ENCODE measurements around the gene MCF2L. TPM values are rescaled to one million over a fixed set of nuclear protein-coding genes. Genes with fewer than 3 reads are reported as not detected.

MCF2L gene
- total RNA-seq, 4 donors from 2014 or later = 62.1 to 186 (median 91.3) TPM

DNA sequence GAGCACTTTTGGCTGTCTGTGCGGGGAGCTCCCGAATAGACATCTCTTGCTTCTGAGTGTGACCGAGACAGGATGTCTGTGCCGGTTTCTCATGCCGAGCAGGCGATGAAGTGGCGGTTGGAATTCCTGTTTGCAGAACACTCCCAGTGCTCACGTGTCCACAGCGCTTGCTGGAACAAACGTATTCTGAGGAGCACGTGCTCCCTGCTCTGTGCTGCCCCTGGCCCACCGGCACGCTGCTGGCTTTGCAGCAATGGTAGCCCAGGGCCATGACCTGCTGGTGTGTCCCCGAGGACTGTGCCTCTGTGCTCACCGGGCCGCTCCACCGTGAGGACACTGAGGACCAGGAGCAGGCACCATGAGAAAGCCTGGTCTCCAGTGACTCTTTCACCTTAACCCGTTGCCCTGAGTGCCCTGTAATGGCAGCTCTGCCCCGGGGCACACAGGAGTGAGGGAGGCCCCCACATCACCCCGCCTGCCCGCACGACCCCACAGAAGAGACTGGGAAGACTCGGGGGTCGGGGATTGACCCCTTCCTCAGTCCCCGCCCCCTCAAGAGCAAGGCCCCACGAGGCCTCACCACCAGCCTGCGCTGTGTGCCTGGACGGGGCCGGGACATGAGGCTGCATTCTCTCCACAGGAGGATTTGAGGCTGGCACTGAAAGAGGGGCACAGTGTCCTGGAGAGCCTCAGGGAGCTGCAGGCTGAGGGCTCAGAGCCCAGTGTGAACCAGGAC, 96.6 kb downstream of the MCF2L start:
- no peak for DNase-seq
- Histone ChIP-seq H3K9me3 (no peaks in the 10 kb centered on the region), H3K27me3 (no peaks in the 10 kb centered on the region), H3K4me1 (no peaks in the 10 kb centered on the region), H3K36me3 (no peaks in the 10 kb centered on the region), H3K27ac (no peak overlapping the region), H3K4me3 (no peak overlapping the region)
- in situ Hi-C loops (cut with MboI; ENCODE audit: low pct_ligation_motif_present in 1 of 4, low pct_unique_long_range_greater_than_20kb in 1 of 4, low sequenced_read_pairs in 3 of 4) = no loop called here
- WGBS, 2 donors (ENCODE audit: low coverage in 1 of 2) = 90% methylated on average over 29 of the region's 29 CpGs; no CpG with 5 or more reads in 1 of the 2 donors
- TF ChIP-seq, protein P1, sequence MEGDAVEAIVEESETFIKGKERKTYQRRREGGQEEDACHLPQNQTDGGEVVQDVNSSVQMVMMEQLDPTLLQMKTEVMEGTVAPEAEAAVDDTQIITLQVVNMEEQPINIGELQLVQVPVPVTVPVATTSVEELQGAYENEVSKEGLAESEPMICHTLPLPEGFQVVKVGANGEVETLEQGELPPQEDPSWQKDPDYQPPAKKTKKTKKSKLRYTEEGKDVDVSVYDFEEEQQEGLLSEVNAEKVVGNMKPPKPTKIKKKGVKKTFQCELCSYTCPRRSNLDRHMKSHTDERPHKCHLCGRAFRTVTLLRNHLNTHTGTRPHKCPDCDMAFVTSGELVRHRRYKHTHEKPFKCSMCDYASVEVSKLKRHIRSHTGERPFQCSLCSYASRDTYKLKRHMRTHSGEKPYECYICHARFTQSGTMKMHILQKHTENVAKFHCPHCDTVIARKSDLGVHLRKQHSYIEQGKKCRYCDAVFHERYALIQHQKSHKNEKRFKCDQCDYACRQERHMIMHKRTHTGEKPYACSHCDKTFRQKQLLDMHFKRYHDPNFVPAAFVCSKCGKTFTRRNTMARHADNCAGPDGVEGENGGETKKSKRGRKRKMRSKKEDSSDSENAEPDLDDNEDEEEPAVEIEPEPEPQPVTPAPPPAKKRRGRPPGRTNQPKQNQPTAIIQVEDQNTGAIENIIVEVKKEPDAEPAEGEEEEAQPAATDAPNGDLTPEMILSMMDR (IDR thresholded peaks at IDR 0.05) = no peak
- TF ChIP-seq POLR2A (IDR thresholded peaks at IDR 0.05) (no peak), EP300 (IDR thresholded peaks at IDR 0.05; ENCODE audit: low read depth) (no peak), POLR2AphosphoS5 (IDR thresholded peaks at IDR 0.05) (no peak)
- intact Hi-C loops (cut with DNase I; ENCODE audit: low total_unique reads) = no loop called here

DNA sequence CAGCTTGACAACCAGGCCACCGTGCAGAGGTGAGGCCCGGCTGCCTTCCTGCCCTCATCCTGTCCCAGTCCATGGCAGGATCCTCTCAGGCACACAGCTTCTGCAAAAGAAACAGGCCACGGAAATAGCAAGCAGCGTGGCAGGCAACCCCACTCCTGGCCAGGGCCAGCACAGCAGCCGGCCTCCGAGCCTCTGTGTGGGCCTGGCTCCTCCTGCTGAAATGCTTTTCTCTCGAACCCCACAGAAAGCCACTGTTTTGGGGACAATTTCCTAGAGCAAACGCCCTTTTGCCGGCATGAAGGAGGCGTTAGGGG, 97.1 kb downstream of the MCF2L start:
- intact Hi-C loops (cut with DNase I; ENCODE audit: low total_unique reads) (no loop called here), in situ Hi-C loops (cut with MboI; ENCODE audit: low pct_ligation_motif_present in 1 of 4, low pct_unique_long_range_greater_than_20kb in 1 of 4, low sequenced_read_pairs in 3 of 4) (no loop called here)
- TF ChIP-seq, protein P1 (IDR thresholded peaks at IDR 0.05) = no peak
- TF ChIP-seq EP300 (IDR thresholded peaks at IDR 0.05; ENCODE audit: low read depth) (no peak), POLR2AphosphoS5 (IDR thresholded peaks at IDR 0.05) (no peak), POLR2A (IDR thresholded peaks at IDR 0.05) (no peak)
- Histone ChIP-seq H3K27ac (no peak overlapping the region), H3K27me3 (no peaks in the 10 kb centered on the region), H3K4me1 (no peaks in the 10 kb centered on the region), H3K9me3 (no peaks in the 10 kb centered on the region), H3K4me3 (no peak overlapping the region), H3K36me3 (no peaks in the 10 kb centered on the region)
- 82% methylated on average over 10 of the region's 10 CpGs; no CpG with 5 or more reads in 1 of the 2 donors for WGBS, 2 donors (ENCODE audit: low coverage in 1 of 2)
- no peak for DNase-seq

DNA sequence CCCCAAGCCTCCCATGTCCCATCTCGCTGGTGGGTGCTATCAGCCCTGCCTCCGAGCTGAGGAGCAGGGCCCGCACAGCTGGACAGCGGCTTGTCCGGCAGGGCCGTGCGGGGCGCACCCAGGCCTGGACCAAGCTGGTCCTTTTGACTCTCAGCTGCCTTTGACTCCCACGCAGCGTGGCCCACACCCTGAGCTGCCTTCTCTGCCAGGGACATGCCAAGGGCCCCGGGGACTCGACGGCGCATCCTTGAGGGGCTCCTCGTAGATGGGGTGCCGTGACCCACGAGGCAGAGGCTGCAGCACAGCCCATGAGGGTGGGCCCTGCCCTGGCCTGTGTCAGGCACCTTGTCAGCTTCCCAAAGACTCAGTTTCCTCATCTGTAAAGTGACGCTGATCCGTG, 97.7 kb downstream of the MCF2L start:
- Histone ChIP-seq H3K4me1 (no peaks in the 10 kb centered on the region), H3K27ac (no peak overlapping the region), H3K9me3 (no peaks in the 10 kb centered on the region), H3K4me3 (no peak overlapping the region), H3K27me3 (no peaks in the 10 kb centered on the region), H3K36me3 (no peaks in the 10 kb centered on the region)
- intact Hi-C loops (cut with DNase I; ENCODE audit: low total_unique reads) = no loop called here
- WGBS, 2 donors (ENCODE audit: low coverage in 1 of 2) = 93% methylated on average over 9 of the region's 19 CpGs; no CpG with 5 or more reads in 1 of the 2 donors
- in situ Hi-C loops (cut with MboI; ENCODE audit: low pct_ligation_motif_present in 1 of 4, low pct_unique_long_range_greater_than_20kb in 1 of 4, low sequenced_read_pairs in 3 of 4) = no loop called here
- TF ChIP-seq EP300 (IDR thresholded peaks at IDR 0.05; ENCODE audit: low read depth) (no peak), POLR2AphosphoS5 (IDR thresholded peaks at IDR 0.05) (no peak)
- TF ChIP-seq, protein P1 (IDR thresholded peaks at IDR 0.05) = no peak
- no peak for DNase-seq

DNA sequence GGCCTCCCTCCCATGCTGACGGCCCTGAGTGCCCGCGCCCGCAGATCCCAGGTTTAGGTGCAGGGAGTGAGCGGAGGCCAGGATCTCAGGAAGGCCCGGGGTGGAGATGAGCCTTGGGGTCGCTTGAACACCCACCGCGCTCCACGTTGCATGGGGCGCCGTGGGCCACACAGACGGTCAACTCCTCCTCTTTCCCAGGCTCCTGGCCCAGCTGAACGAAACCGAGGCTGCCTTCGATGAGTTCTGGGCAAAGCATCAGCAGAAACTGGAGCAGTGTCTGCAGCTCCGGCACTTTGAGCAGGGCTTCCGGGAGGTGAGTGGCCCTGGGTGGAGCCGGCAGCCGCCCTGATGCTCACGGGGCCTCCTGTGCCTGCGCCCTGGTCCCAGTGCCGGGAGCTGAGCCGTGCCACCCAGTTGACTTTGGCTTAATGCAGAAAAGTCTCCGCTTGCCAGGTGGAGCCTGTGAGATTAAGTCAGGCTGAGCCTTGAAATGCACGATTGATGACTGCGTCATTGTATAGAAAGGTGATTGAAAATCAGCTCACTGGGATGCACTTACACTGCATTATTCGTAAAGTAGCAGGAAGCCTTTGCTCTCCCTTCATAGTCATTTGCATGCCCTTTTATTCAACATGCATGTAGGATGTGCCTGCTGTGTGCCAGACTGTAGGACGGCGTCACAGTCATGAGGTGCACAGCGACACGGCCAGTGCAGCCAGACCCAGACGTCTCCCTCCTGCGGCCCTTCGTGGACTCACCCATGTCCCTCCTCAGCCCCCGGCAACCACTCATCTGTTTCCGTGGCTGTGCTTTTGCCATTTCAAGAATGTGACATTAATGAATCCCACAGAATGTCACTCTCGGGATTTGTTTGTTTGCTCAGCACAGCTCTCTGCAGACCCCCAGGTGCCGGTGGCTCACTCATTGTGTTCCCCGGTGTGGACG, 101.1 kb downstream of the MCF2L start:
- no peak for DNase-seq
- no peaks in the 10 kb centered on the region for H3K4me1 ChIP-seq
- in situ Hi-C loops (cut with MboI; ENCODE audit: low pct_ligation_motif_present in 1 of 4, low pct_unique_long_range_greater_than_20kb in 1 of 4, low sequenced_read_pairs in 3 of 4) (no loop called here), intact Hi-C loops (cut with DNase I; ENCODE audit: low total_unique reads) (no loop called here)
- H3K36me3 ChIP-seq = no peaks in the 10 kb centered on the region
- WGBS, 2 donors (ENCODE audit: low coverage in 1 of 2) = 91 to 93% methylated on average over 6 to 40 of the region's 41 CpGs
- no peaks in the 10 kb centered on the region for H3K27me3 ChIP-seq
- no peaks in the 10 kb centered on the region for H3K9me3 ChIP-seq
- H3K27ac ChIP-seq = no peak overlapping the region
- no peak overlapping the region for H3K4me3 ChIP-seq
- TF ChIP-seq POLR2AphosphoS5 (IDR thresholded peaks at IDR 0.05) (no peak), EP300 (IDR thresholded peaks at IDR 0.05; ENCODE audit: low read depth) (no peak), POLR2A (IDR thresholded peaks at IDR 0.05) (no peak)
- TF ChIP-seq, protein P1 (IDR thresholded peaks at IDR 0.05) = no peak

Measured in transverse colon (tissue), 4 donors.